PC-9 (cell line): ENCODE measurements around the gene UBTF. TPM values are rescaled to one million over a fixed set of nuclear protein-coding genes. Genes with fewer than 3 reads are reported as not detected.

Experiments used
- BruUV-seq: library from RNA; stranded (reverse); fragments of 400-500 nt; replicated peaks from 2 replicates; lab custom pipeline; 2021; lab: Mats Ljungman, UMichigan
- CTCF ChIA-PET: fragments of 300-600 bp; sonication (Branson Sonifier 250); formaldehyde crosslinking; loops from one replicate; lab custom pipeline; 2022; ENCODE audit warnings: antibody characterized with exemption; lab: Charles Lee
- POLR2A ChIA-PET: fragments of 300-600 bp; sonication (Branson Sonifier 250); formaldehyde crosslinking; loops from one replicate; lab custom pipeline; 2022; ENCODE audit warnings: antibody characterized with exemption; ENCODE audit not compliant: unreplicated experiment; lab: Charles Lee
- DNase-seq, 2 experiments: peaks; one replicate each; pipeline versions ENCODE4 v3.0.0 to v3.0.0-alpha.2; 2015 to 2022; ENCODE audit warnings: mixed read lengths in 1 of 2
- H2AFZ ChIP-seq: fragments of 200-600 bp; sonication (generic); 2 replicates; pipeline ENCODE4 v1.8.1; 2017; ENCODE audit warnings: antibody characterized with exemption
- H3F3A ChIP-seq: fragments of 200-600 bp; sonication (generic); 2 replicates; pipeline ENCODE4 v1.8.1; 2017; ENCODE audit warnings: antibody characterized with exemption, mild to moderate bottlenecking, low read depth; ENCODE audit not compliant: insufficient read depth
- H3K27ac ChIP-seq: fragments of 200-600 bp; sonication (generic); 2 replicates; pipeline ENCODE4 v1.6.1; 2016; ENCODE audit warnings: mixed run types
- H3K27me3 ChIP-seq: fragments of 200-600 bp; sonication (generic); 2 replicates; pipeline ENCODE4 v1.6.1; 2016; ENCODE audit warnings: low read depth, mixed run types; ENCODE audit not compliant: insufficient read depth
- H3K36me3 ChIP-seq: fragments of 200-600 bp; sonication (generic); 2 replicates; pipeline ENCODE4 v1.6.1; 2016; ENCODE audit warnings: low read depth, mixed run types
- H3K4me1 ChIP-seq: fragments of 200-600 bp; sonication (generic); replicated peaks from 2 replicates; pipeline ENCODE4 v1.6.1; 2016; ENCODE audit warnings: mixed run types; ENCODE audit not compliant: insufficient read depth
- H3K4me2 ChIP-seq: fragments of 200-600 bp; sonication (generic); 2 replicates; pipeline ENCODE4 v1.6.1; 2017; ENCODE audit warnings: mixed run types
- H3K4me3 ChIP-seq: fragments of 200-600 bp; sonication (generic); 2 replicates; pipeline ENCODE4 v1.6.1; 2016; ENCODE audit warnings: mixed run types
- H3K79me2 ChIP-seq: fragments of 200-600 bp; sonication (generic); 2 replicates; pipeline ENCODE4 v1.6.1; 2017; ENCODE audit warnings: low read depth, mixed run types
- H3K9me2 ChIP-seq: fragments of 200-600 bp; sonication (generic); 2 replicates; pipeline ENCODE4 v1.8.1; 2017; ENCODE audit warnings: mild to moderate bottlenecking; ENCODE audit not compliant: insufficient read depth
- H3K9me3 ChIP-seq: fragments of 200-600 bp; sonication (generic); 2 replicates; pipeline ENCODE4 v1.8.1; 2016; ENCODE audit warnings: low read depth; ENCODE audit not compliant: insufficient read depth
- H4K20me1 ChIP-seq: fragments of 200-600 bp; sonication (generic); 2 replicates; pipeline ENCODE4 v1.8.1; 2017; ENCODE audit not compliant: insufficient read depth
- CTCF ChIP-seq: fragments of 200-600 bp; sonication (generic); conservative IDR thresholded peaks from 2 replicates; pipeline ENCODE4 v1.6.1; 2017; ENCODE audit warnings: mixed run types, antibody characterized with exemption, mild to moderate bottlenecking, moderate library complexity
- EZH2 ChIP-seq: fragments of 200-600 bp; sonication (generic); IDR thresholded peaks from 2 replicates; pipeline ENCODE4 v1.8.0; 2017; ENCODE audit warnings: antibody characterized with exemption, low read depth
- intact Hi-C: fragments of 100-400 bp; cut with micrococcal nuclease; formaldehyde crosslinking; loops from one replicate; pipeline ENCODE4 v1.10.0; 2022; ENCODE audit not compliant: unreplicated experiment
- total RNA-seq: library from RNA; stranded (reverse); gene quantifications from 2 replicates; pipeline ENCODE4 v1.2.3, GENCODE V29; 2021

Gene UBTF
- total RNA-seq, 1 experiment from 2014 or later, result 61.7 TPM

GRCh38 chr17:44177640-44178039 is 41.8 kb downstream of the UBTF start:
- H3F3A ChIP-seq, result peaks cover 20% of the 10 kb centered on the region; the same call in 1 of the 2 replicates
- CTCF ChIA-PET, result no interaction called here

GRCh38 chr17:44176671-44177501 is 42.6 kb downstream of the UBTF start:
- POLR2A ChIA-PET, result no interaction called here

More at GRCh38 chr17:44177640-44178039, 41.8 kb downstream of the UBTF start:
- H3K9me3 ChIP-seq, result no peaks in the 10 kb centered on the region
- H3K4me1 ChIP-seq, result no peaks in the 10 kb centered on the region
- H3K36me3 ChIP-seq, result 0 out of 2 replicates have a peak, but pooled peaks cover 4% of the 10 kb centered on the region
- H3K9me2 ChIP-seq, result no peaks in the 10 kb centered on the region
- no peak for DNase-seq
- intact Hi-C loops, result no loop called here
- H3K4me2 ChIP-seq, result no peak overlapping the region
- no TSS peak for BruUV-seq
- H2AFZ ChIP-seq, result no peak overlapping the region
- H4K20me1 ChIP-seq, result no peaks in the 10 kb centered on the region
- H3K79me2 ChIP-seq, result no peaks in the 10 kb centered on the region
- POLR2A ChIA-PET, result no interaction called here
- no peaks in the 10 kb centered on the region for H3K27me3 ChIP-seq
- no peak overlapping the region for H3K4me3 ChIP-seq
- TF ChIP-seq CTCF (no peak), EZH2 (no peak)
- no peak overlapping the region for H3K27ac ChIP-seq

GRCh38 chr17:44176257-44176656 is 43.2 kb downstream of the UBTF start:
- TF ChIP-seq EZH2 (no peak), CTCF (no peak)
- no peak overlapping the region for H3K4me2 ChIP-seq
- no peaks in the 10 kb centered on the region for H3K79me2 ChIP-seq
- H3K9me2 ChIP-seq, result no peaks in the 10 kb centered on the region
- no TSS peak for BruUV-seq
- no peak overlapping the region for H3K27ac ChIP-seq
- no peak for DNase-seq
- no peak overlapping the region for H2AFZ ChIP-seq
- H3K4me3 ChIP-seq, result no peak overlapping the region
- no peaks in the 10 kb centered on the region for H3K4me1 ChIP-seq
- intact Hi-C loops, result no loop called here
- H4K20me1 ChIP-seq, result no peaks in the 10 kb centered on the region
- H3K36me3 ChIP-seq, result no peaks in the 10 kb centered on the region
- POLR2A ChIA-PET, result interaction anchor here (0.9 kb wide), 1 partner anchor 32 kb away, joined by 6 read pairs; no protein-coding TSS in a partner anchor
- H3K9me3 ChIP-seq, result no peaks in the 10 kb centered on the region
- CTCF ChIA-PET, result no interaction called here
- H3K27me3 ChIP-seq, result no peaks in the 10 kb centered on the region
- peaks cover 11% of the 10 kb centered on the region; the same call in 1 of the 2 replicates for H3F3A ChIP-seq

More at GRCh38 chr17:44176671-44177501, 42.6 kb downstream of the UBTF start:
- no peaks in the 10 kb centered on the region for H3K4me1 ChIP-seq
- H3K9me2 ChIP-seq, result no peaks in the 10 kb centered on the region
- H2AFZ ChIP-seq, result no peak overlapping the region
- H3K27ac ChIP-seq, result no peak overlapping the region
- H3K4me3 ChIP-seq, result no peak overlapping the region
- intact Hi-C loops, result no loop called here
- no peaks in the 10 kb centered on the region for H3K27me3 ChIP-seq
- peaks cover 14% of the 10 kb centered on the region; the same call in 1 of the 2 replicates for H3F3A ChIP-seq
- H4K20me1 ChIP-seq, result no peaks in the 10 kb centered on the region
- TF ChIP-seq EZH2 (no peak), CTCF (no peak)
- no peaks in the 10 kb centered on the region for H3K79me2 ChIP-seq
- H3K4me2 ChIP-seq, result no peak overlapping the region
- H3K9me3 ChIP-seq, result no peaks in the 10 kb centered on the region
- 0 out of 2 replicates have a peak, but pooled peaks cover 3% of the 10 kb centered on the region for H3K36me3 ChIP-seq
- no TSS peak for BruUV-seq
- CTCF ChIA-PET, result no interaction called here
- no peak for DNase-seq
